WI38 (cell line): ENCODE measurements around the gene FAM110A.

ENCODE experiments used
- H3K4me3 ChIP-seq: 2 replicates; pipeline ENCODE4 v1.5.1; 2011; ENCODE audit warnings: low read depth, mild to moderate bottlenecking, control low read depth, low read length
- TF ChIP-seq, protein P1 (sequence below): IDR thresholded peaks from 2 replicates; pipeline ENCODE4 v1.5.1; 2012; ENCODE audit warnings: low read depth, mild to moderate bottlenecking, control low read depth, low read length

The FAM110A gene

DNA sequence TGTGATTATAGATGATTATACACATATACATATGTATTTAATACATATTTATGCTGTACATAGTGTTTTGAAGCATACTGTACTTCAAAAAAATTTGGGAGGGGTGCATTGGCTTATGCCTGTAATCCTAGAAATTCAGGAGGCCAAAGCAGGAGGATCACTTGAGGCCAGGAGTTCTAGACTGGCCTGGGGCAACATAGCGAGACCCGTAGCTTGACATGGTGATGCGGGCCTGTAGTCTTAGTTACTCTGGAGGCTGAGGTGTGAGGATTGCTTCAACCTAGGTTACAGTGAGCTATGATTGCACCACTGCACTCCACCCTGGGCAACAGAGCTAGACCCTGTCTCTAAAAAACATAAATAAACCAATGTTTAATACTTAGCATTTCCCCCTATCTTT is 1.6 kb upstream of the FAM110A start:
- H3K4me3 ChIP-seq = no peak overlapping the region
- TF ChIP-seq, protein P1, sequence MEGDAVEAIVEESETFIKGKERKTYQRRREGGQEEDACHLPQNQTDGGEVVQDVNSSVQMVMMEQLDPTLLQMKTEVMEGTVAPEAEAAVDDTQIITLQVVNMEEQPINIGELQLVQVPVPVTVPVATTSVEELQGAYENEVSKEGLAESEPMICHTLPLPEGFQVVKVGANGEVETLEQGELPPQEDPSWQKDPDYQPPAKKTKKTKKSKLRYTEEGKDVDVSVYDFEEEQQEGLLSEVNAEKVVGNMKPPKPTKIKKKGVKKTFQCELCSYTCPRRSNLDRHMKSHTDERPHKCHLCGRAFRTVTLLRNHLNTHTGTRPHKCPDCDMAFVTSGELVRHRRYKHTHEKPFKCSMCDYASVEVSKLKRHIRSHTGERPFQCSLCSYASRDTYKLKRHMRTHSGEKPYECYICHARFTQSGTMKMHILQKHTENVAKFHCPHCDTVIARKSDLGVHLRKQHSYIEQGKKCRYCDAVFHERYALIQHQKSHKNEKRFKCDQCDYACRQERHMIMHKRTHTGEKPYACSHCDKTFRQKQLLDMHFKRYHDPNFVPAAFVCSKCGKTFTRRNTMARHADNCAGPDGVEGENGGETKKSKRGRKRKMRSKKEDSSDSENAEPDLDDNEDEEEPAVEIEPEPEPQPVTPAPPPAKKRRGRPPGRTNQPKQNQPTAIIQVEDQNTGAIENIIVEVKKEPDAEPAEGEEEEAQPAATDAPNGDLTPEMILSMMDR = no peak

DNA sequence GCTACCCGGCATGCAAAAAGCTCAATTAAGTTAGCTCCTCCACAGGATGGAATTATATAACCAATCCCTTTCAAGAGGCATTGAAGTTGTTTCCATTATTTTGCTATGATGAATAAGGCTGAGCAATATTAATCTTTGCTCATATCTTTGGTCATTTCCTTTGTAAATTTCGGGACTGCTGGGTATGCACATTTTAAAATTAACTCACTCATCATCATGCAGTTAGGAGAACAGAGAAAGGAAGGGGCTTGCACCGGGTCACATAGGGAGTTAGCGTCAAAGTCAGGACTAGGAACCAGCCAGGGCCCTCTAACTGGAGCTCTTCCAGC is 430 bp upstream of the FAM110A start:
- peak overlapping the region; percentile 75 for H3K4me3 ChIP-seq
- TF ChIP-seq, protein P1 = no peak

DNA sequence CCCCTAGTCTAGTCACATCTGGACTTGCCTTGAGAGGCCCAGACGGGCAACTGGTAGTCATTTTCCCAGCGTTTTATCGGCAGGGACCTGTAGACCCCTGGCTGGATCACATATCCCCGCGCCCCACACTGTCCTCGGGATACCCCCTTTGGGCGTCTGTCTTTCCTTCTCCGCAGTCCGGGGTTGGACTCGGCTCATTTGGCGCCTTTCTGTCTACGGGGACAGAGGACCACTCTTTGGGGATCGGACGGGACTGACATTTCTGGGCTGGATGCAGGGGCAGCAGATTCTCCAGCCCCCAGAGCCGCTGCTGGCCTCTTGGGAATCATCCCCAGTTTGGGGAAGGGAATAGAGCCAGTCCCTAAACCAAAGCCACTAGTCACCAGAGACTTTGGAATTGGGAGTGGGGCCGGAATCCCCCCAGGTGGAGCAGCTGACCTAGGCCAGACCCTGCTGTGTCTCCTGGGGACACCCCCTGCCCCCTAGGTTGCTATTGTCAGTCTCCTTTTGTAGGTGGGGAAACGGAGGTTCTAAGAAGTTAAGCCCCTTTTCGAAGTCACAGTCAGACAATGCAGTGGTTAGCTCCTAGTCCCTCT is 734 bp downstream of the FAM110A start:
- peak overlapping the region; percentile 75 for H3K4me3 ChIP-seq
- TF ChIP-seq, protein P1 = no peak

DNA sequence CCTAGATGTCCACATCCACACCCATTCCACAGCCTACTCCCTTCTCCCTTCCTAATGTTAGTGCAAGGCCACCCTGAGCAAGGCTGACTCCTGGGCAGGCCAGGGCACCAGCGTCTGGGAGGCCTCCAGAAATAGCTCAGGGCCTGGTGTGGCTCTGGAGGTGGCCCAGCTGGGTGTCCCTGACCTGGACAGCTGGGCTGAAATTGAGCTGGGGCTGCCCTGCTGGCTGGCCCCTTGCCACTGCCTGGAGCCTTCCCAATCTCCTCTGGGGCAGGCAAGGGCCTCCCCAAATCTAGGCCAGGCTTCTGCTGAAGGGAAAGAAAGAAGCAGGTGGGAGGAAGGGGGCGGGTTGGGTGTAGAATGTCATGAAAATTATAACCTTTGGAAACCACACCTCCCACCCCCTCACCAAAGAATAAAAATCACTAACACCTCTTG is 2.1 kb downstream of the FAM110A start:
- no peak overlapping the region for H3K4me3 ChIP-seq
- TF ChIP-seq, protein P1 = no peak

DNA sequence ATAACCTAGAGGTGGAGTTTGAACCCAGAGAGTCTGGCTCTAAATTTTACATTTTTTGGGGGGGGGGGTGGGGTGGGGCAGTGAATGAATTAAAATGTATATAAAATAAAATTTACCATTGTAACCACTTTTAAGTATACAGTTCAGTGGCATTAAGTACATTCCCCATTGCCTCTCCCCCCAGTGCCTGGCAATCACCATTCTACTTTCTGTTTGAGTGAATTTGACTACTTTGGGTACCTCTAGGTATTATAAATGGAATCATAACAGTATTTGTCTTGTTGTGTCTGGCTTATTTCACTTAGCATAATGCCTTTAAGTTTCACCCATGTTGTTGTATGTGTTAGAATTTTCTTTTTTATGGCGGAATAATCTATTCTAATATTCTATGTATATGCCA is 2.7 kb downstream of the FAM110A start:
- TF ChIP-seq, protein P1 = no peak
- no peak overlapping the region for H3K4me3 ChIP-seq

DNA sequence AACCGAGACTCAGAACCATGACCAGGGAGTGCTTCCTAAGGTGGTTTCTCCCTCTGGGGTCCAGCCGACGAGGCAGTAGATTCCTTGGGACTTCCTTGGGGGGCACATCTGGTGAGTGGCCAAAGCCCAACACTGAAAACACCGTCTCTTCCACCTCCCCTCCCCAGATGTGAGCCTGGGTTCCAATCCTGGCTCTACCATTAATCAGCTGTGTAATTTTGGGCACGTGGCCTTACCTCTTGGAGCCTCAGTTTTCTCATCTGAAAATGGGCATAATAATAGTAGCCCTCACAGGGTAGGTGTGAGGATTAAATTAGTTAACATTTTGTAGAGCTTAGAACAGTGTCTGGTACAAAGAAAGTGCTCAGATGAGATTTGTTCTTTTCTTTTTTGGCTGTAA is 5.5 kb downstream of the FAM110A start:
- TF ChIP-seq, protein P1 = no peak
- no peak overlapping the region for H3K4me3 ChIP-seq

DNA sequence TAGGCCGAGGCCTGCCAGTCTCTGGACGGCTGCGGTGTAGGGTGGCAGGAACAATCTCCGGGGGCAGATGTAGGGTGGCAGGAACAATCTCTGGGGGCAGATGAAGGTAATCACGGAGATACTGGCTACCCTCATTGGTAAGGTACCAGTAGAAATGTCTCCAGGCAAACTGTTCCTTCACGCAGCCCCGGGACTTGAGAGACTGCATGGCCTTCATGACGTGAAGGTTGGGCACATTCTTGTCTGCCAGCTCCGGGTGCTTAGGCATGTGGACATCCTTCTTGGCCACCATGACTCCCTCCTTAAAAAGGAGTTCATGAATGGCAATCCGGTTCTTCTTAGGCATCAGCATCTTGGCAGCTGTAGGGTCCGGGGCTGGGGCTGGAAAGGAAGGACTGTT is 6.1 kb downstream of the FAM110A start:
- TF ChIP-seq, protein P1 = no peak
- H3K4me3 ChIP-seq = no peak overlapping the region
